ENCODE results near the gene SLC35F1.
"Not testable (repeated sequence)": the region's sequence is repeated elsewhere in the genome, so short reads cannot be mapped to it uniquely, and the experiment has no call there.

DNA sequence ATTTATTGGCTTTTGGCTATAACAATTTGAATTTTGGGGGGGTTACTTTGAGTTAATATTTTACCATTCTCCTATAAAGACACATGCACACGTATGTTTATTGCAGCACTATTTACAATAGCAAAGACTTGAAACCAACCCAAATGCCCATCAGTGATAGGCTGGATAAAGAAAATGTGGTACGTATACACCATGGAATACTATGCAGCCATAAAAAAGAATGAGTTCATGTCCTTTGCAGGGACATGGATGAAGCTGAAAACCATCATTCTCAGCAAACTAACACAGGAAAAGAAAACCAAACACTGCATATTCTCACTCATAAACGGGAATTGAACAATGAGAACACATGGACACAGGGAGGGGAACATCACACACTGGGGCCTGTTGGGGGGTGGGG, 130.4 kb downstream of the SLC35F1 start:
- TF ChIP-seq CTCF (IDR thresholded peaks at IDR 0.05; ENCODE audit: poor library complexity); EZH2 (IDR thresholded peaks at IDR 0.05; ENCODE audit: borderline replicate concordance); EZH2phosphoT487 (IDR thresholded peaks at IDR 0.05; ENCODE audit: low read depth, severe bottlenecking, unreplicated experiment): not testable (repeated sequence)

Data from hepatocyte (in vitro differentiated cells).